ENCODE measurements around the gene SLC25A38.

SLC25A38 gene

GRCh38 chr3:39378088-39378487 is 5.1 kb upstream of the SLC25A38 start:
- DNase-seq: no peak

- no peak for DNase-seq
Observed at GRCh38 chr3:39378957-39379777, 4.0 kb upstream of the SLC25A38 start.

GRCh38 chr3:39379778-39380155 is 3.4 kb upstream of the SLC25A38 start:
- DNase-seq: no peak

- no peak for DNase-seq
Observed at GRCh38 chr3:39381432-39381831, 1.7 kb upstream of the SLC25A38 start.

DNA sequence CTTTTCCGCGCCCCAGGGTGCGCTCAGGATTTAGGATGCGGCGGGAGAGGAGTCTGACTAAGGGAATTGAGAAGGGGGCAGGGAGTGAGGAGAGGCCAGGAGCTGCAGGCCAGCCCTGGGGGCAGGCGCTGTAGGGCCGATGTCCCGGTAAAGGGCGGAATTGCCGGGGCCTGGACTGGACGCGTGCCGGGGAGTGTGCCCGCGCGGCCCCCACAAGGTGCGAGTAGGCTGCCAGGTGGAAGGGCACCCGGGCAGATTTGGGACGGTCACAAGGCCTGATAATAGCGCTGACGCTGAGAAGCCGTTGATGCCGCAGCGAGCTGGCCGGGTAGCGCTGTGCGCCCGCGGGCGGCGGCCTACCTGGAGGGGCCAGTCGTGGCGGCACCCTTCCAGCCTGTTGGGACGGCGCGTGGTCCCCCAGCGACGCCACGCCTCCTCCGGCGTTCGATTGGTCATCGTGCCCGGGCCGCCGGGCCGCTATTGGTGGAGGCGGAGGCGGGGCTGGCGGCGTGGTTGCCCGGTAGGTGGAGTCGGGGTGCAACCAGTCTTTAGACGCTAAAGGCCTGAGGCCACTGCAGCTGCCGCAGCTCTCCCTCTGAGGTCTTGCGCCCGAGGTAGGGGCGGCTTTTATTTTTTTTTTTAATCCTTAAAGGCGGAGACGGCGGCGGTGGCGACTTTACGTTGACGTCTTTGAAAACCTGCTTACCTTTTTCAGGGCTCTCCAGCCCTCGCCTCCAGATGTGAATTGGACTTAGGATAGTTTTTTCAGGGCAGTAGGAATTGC is 903 bp downstream of the SLC25A38 start:
- DNase-seq: no peak

- DNase-seq: no peak
Observed at GRCh38 chr3:39384665-39385000, 1.5 kb downstream of the SLC25A38 start.

DNA sequence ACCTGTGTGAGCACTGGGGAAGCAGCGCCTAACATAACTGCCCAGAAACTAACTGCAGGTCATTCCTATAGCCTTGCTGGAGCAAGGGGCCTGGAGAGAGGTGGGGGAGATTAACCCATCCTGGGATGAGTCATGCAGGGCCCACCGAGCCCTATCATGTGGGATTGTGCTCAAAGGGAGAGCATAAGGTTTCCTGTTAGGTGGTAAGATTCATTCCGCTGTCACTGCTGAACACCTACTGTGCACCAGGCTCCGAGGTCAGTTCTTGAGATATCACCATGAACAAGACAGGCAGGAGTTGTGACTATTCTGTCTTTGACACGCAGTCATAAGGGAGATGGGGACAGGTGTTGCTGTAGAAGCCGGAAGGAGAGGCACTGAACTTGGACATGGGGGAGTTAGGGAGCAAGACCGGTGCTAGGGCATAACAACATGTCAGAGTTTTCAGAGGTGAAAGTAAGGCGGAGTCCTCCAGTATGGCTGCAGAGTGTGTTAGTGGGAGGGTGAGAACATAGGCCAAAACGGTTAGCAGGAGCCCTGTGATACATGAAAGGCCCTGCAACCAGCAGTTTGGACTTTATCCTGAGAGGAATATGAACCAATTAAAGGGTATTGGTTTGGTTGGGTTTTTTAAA is 2.4 kb downstream of the SLC25A38 start:
- DNase-seq: no peak

- no peak for DNase-seq
Observed at GRCh38 chr3:39386318-39386717, 3.1 kb downstream of the SLC25A38 start.

DNA sequence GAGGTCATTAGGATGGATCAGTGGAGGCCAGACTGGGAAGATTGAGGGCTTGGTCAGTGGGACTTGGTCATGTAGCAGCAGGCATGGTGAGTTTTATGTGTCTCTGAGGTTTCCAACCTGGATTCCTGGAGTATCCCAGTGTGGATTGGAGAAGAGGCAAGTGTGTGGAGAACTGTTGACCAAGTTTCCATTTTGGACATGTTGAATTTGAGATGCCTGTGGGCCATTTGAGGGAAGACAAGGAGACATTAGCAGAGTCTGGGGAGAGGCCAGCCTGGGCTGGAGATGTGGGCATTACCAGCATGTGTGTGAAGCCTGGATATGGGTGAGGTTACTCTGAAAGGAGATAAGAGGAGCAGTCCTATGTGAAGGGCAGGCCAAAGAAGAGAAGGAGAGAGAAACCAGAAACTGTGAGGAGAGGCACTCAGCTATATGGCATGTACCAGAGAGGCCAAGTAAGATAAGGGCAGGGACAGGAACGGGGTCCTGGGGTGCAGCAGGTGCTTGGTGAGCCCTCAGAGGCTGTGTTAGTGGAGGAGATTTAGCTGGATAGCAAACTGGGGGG is 4.3 kb downstream of the SLC25A38 start:
- peak; percentile 75 for DNase-seq

DNA sequence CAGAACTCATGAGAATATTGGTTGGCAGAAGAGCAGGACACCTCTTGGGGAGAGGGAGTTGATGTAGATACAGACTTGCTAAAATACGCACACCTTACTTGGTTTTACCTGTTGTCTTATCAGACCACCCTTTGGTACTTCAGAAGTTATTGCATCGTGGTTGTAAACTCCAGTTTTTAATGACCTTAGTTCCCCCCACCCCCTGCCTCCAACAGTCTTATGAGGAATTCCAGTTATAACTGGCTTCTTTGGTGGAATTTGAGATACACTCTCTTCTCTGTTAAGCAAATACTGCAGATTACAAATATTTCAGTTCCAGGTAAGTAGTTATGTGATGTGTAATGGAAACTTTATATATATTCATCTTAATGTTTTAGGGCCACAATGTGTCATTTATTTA is 5.0 kb downstream of the SLC25A38 start:
- peak; percentile 22 for DNase-seq

DNA sequence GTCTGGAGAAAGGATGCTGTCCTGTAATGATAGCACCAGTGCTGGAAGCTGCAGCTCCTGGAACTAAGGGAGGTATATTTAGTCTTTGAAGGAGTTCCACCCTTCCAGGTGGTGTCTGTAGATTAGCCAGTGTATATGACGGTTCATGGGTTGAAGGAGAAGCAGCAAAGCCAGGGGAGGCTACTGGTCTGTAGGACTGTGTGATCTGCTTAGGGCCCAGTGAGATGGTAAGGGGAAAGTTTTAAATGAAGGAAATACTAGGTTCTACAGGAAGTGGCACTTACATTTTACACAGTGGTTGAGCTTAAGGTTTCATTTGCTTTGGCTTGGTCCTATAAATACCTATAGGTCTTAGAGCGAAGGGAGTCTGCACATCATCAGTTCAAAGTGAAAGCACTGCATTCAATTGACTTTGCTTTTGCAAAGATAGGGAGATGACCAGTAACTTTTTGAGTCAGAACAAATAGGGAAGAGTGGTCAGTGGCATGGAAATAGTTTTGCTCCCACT is 5.6 kb downstream of the SLC25A38 start:
- DNase-seq: peak; percentile 50

GRCh38 chr3:39390181-39390580 is 7.0 kb downstream of the SLC25A38 start:
- no peak for DNase-seq

GRCh38 chr3:39396690-39397089 is 13.5 kb downstream of the SLC25A38 start:
- no peak for DNase-seq

DNA sequence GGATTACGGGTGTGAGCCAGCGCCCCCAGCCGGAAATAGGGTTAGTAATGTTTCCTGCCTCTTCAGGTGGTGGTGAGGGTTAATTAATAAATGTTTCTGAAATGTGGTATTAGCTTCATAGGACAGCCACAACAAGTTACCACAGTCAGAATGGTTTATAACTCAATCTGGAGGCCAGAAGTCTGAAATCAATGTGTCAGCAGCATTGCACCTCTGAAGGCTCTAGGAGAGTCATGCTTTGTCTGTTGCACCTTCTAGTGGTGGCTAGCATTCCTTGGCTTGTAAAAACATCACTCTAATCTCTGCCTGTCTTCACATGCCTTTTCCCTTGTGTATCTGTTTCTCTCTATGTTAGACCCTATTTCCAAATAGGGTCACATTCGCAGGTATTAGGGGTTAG is 15.5 kb downstream of the SLC25A38 start:
- peak; percentile 24 for DNase-seq

- peak; percentile 31 for DNase-seq
Observed at GRCh38 chr3:39401983-39402382, 18.8 kb downstream of the SLC25A38 start.

DNA sequence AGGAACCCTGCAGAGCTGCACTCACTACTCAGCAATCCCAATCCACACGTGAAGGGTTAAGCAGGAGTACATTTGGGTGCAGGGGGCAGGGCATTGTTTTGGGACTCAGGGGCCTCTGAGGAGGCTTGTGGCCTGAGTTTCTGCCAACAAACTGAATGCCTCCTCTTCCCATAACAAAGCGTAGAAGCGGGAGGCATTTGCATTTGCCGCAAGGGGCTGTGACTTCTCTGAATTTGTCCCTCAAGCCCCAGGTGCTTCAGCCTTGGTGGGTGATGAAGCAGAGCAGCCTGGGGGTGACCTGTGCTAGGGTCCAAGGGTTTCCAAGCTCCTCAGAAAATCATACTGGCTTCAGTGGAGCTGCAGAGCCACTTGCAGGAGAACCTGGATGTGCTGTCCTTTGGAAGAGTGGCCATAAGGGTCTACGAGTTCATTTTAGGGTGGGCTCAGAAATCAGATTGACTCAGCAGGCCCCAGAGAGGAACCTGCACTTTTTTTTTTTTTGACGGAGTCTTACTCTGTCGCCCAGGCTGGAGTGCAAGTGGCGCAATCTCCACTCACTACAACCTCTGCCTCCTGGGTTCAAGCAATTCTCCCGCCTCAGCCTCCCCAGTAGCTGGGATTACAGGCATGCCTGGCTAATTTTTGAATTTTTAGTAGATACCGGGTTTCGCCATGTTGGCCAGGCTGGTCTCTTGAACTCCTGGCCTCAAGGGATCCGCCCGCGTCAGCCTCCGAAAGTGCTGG is 21.9 kb downstream of the SLC25A38 start:
- no peak for DNase-seq

GRCh38 chr3:39405687-39406367 is 22.7 kb downstream of the SLC25A38 start:
- DNase-seq: no peak

DNA sequence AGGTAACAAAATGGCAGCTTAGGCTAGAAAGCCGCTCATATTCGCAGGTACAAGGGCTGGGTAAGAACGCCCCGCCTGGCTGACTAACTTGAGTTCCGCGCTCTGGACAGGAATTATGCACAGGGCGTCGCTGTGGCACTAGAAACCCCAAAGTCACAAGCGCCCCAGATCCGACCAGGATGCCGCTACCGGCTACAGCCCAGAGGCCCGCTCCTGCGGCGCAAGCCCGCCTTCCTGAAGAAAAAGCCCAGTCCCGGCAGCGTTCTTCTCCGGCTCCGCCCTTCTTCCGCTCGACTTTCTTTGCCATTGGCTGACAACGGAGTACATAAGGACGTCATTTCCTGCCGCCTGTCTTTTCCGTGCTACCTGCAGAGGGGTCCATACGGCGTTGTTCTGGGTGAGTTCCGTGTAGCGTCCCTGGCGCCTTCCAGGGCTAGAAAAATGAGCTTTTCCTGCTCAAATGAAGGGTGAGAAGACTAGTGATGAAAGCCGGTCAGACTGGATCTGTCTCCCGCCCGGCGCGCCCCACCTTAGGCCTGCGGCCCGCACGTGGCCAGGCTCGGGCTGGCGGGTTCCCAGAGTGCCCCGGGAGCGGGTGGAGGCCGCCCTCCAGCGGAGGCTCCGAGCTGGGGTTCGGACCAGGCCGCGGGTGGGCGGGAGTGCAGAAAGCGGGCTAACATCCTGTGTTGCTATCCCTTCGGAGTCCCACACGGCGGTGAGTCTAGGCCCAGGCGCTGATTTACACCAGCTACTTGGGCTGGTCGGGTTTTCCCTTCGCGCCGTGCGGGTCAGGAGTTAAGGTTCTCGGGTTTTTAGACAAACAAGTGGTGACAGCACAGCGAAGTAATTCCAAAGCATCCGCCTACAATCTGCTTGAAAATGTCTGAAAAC is 23.4 kb downstream of the SLC25A38 start, which contains the start of gene RPSA:
TSS of gene RPSA (plus strand) at position 353 of the 891 bp plus-strand sequence. CDS start 934 bp downstream, outside the sequence.
- DNase-seq: peak; percentile 97

DNA sequence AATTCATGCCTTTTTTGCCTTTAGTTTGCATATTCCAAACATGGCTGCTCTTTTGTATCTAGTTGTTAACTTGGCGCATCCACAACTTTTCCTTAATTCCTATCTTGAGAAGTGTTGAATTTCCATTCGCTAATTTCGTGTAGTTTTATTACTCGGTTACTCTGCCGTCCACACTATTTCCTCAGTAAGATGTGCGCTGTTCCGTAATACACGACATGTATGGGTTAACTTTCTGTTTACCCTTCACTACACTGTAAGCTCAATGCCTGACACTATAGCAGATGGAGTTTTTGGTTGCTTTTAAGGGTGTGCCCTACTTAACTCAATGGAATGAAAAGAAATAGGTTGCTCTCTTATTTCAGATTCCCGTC is 24.1 kb downstream of the SLC25A38 start:
- DNase-seq: peak; percentile 36

GRCh38 chr3:39407773-39408492 is 24.8 kb downstream of the SLC25A38 start:
- no peak for DNase-seq
